Sigmoid colon (tissue), 7 donors: ENCODE measurements around the gene RBBP8. TPM values are rescaled to one million over a fixed set of nuclear protein-coding genes. Genes with fewer than 3 reads are reported as not detected.

Experiments
- DNase-seq: peaks from one replicate; pipeline ENCODE4 v3.0.0-alpha.2; 2019
- H3K27ac ChIP-seq, 4 donors: fragments of 200-600 bp; sonication (generic); one replicate each; pipeline ENCODE4 v1.5.1; 2016 to 2019; ENCODE audit warnings: mild to moderate bottlenecking in 1 of 4
- H3K27me3 ChIP-seq, 3 donors: fragments of 200-600 bp; sonication (generic); one replicate each; pipeline ENCODE4 v1.5.1; 2019; ENCODE audit warnings: mild to moderate bottlenecking in 1 of 3
- H3K36me3 ChIP-seq, 4 donors: fragments of 200-600 bp; sonication (generic); one replicate each; pipeline ENCODE4 v1.5.1; 2016 to 2019
- H3K4me1 ChIP-seq, 4 donors: fragments of 200-600 bp; sonication (generic); one replicate each; pipeline ENCODE4 v1.5.1; 2017 to 2019
- H3K4me3 ChIP-seq, 4 donors: fragments of 200-600 bp; sonication (generic); one replicate each; pipeline ENCODE4 v1.5.1; 2017 to 2019; ENCODE audit warnings: mild to moderate bottlenecking in 2 of 4, moderate library complexity in 1 of 4
- H3K9me3 ChIP-seq, 4 donors: fragments of 200-600 bp in 3 of 4; sonication (generic) in 3 of 4; one replicate each; pipeline versions ENCODE4 v1.5.1 to v1.6.1; 2013 to 2019
- CTCF ChIP-seq, 4 experiments: fragments of 450-650 bp in 3 of 4; fragments of 200-600 bp in 1 of 4; IDR thresholded peaks; one replicate each; pipeline ENCODE4 v1.5.1; 2016 to 2019; ENCODE audit warnings: antibody characterized with exemption in 4 of 4, mild to moderate bottlenecking in 3 of 4, moderate library complexity in 2 of 4
- EP300 ChIP-seq, 4 donors: sonication (generic); formaldehyde crosslinking; IDR thresholded peaks; one replicate each; pipeline ENCODE4 v1.6.1; 2017; ENCODE audit warnings: antibody characterized with exemption in 4 of 4
- POLR2A ChIP-seq, 2 donors: fragments of 450-650 bp; IDR thresholded peaks; one replicate each; pipeline ENCODE4 v1.6.1; 2016; ENCODE audit warnings: antibody characterized with exemption in 2 of 2, mild to moderate bottlenecking in 2 of 2, moderate library complexity in 2 of 2
- POLR2AphosphoS5 ChIP-seq, 4 donors: sonication (generic); formaldehyde crosslinking; IDR thresholded peaks; one replicate each; pipeline ENCODE4 v1.6.1; 2017; ENCODE audit warnings: antibody characterized with exemption in 4 of 4
- WGBS, 2 donors: extraction: QIAGEN DNeasy Blood & Tissue Kit; methylation state at CpG; one replicate each; pipeline ENCODE4 v1.1.7; 2013; 5-methylcytosine and 5-hydroxymethylcytosine counted together
- intact Hi-C: fragments of 100-400 bp; cut with DNase I; formaldehyde crosslinking; loops from one replicate; pipeline ENCODE4 v1.15.1; 2023
- polyA plus RNA-seq, 3 donors: library from polyadenylated mRNA; stranded (reverse); fragments of 200-250 nt; gene quantifications; one replicate each; pipeline ENCODE4 v1.2.3, GENCODE V29; 2013
- total RNA-seq, 4 donors: library from RNA; depleted of rRNA; stranded (reverse); fragments of >200 nt; gene quantifications; one replicate each; pipeline ENCODE4 v1.1.0, GENCODE V29; 2016
- donor health status: healthy with polysubstance abuse.
- donor health status: Bipolar disorder and iron deficiency.
- donor health status: healthy.

RBBP8 gene
- total and polyA plus RNA-seq, 7 donors: 10.3 to 30.7 (median 22.7) TPM

DNA sequence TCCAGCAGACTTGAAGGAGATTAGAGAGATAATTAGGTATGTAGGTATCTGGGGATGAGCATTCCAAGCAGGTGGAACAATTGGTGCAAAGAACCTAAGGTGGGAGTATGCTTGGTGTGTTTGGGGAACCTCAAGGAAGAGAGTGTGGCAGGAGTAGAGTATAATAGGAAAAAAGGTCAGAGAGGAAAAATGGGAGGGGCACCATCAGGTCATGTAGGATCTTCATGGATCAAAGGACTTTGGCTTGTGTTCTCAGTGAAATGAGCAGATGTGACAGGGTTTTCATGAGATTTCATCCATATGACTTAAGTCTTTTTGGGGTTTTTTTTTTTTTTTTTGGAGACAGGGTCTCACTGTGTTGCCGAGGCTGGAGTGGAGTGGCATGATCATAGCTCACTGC is 47.3 kb downstream of the RBBP8 start:
- no peak overlapping the region for H3K27ac ChIP-seq
- intact Hi-C loops: loop anchor here (5.0 kb wide), 1 partner anchor 48 kb away; the partner anchor contains the start of gene RBBP8
- H3K9me3 ChIP-seq: no peaks in the 10 kb centered on the region
- H3K4me1 ChIP-seq: no peaks in the 10 kb centered on the region
- no peak for DNase-seq
- 90 to 95% methylated on average over 1 of the region's 1 CpG for WGBS, 2 donors
- no peak for TF ChIP-seq POLR2A (IDR thresholded peaks at IDR 0.05)
- no peak for TF ChIP-seq POLR2AphosphoS5 (IDR thresholded peaks at IDR 0.05)
- TF ChIP-seq CTCF (IDR thresholded peaks at IDR 0.05): no peak
- no peak for TF ChIP-seq EP300 (IDR thresholded peaks at IDR 0.05)
- H3K4me3 ChIP-seq: no peak overlapping the region
- peaks cover 0 to 11% (median 3%) of the 10 kb centered on the region in 4 donors for H3K36me3 ChIP-seq
- no peaks in the 10 kb centered on the region for H3K27me3 ChIP-seq

- Histone ChIP-seq H3K9me3 (no peaks in the 10 kb centered on the region), H3K27ac (no peak overlapping the region), H3K27me3 (no peaks in the 10 kb centered on the region), H3K4me1 (no peaks in the 10 kb centered on the region), H3K36me3 (peaks cover 0 to 12% (median 6%) of the 10 kb centered on the region in 4 donors), H3K4me3 (no peak overlapping the region)
- DNase-seq: no peak
- intact Hi-C loops: loop anchor here (2.0 to 5.0 kb wide), 2 partner anchors 49 to 183 kb away; partner anchors contain the start of gene RBBP8
- WGBS, 2 donors: 65 to 76% methylated on average over 6 of the region's 6 CpGs
- TF ChIP-seq CTCF (IDR thresholded peaks at IDR 0.05): no peak
Observed at GRCh38 chr18:22981274-22982133, 48.4 kb downstream of the RBBP8 start.

DNA sequence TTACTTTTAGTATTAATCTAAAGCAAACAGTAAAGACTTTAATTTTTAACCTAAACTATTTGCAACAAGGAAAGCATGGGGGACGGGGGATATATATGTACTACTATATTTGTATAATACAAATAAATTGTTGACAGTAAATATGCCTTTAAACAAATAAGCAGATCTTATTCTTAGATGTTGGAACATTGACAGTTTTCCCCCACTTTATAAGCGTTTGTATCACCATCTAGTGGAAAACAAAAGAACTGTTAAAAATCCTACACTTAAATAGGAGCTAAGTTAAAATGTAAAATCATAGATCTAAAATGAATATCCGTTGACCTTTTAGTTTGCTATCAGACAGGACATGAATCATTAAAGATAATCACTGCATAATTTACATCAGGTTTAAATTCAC is 50.0 kb downstream of the RBBP8 start:
- H3K9me3 ChIP-seq: no peaks in the 10 kb centered on the region
- 17 to 35% methylated on average over 3 of the region's 3 CpGs for WGBS, 2 donors
- H3K27ac ChIP-seq: no peak overlapping the region
- no peak for DNase-seq
- H3K4me3 ChIP-seq: no peak overlapping the region
- TF ChIP-seq CTCF (IDR thresholded peaks at IDR 0.05) (peak; percentile 17 to 49 (median 30)), POLR2AphosphoS5 (IDR thresholded peaks at IDR 0.05) (no peak), EP300 (IDR thresholded peaks at IDR 0.05) (no peak), POLR2A (IDR thresholded peaks at IDR 0.05) (no peak)
- H3K36me3 ChIP-seq: peaks cover 0 to 12% (median 6%) of the 10 kb centered on the region in 4 donors
- no peaks in the 10 kb centered on the region for H3K27me3 ChIP-seq
- H3K4me1 ChIP-seq: no peaks in the 10 kb centered on the region
- intact Hi-C loops: loop anchor here (2.0 to 5.0 kb wide), 2 partner anchors 51 to 184 kb away; partner anchors contain the start of gene RBBP8

DNA sequence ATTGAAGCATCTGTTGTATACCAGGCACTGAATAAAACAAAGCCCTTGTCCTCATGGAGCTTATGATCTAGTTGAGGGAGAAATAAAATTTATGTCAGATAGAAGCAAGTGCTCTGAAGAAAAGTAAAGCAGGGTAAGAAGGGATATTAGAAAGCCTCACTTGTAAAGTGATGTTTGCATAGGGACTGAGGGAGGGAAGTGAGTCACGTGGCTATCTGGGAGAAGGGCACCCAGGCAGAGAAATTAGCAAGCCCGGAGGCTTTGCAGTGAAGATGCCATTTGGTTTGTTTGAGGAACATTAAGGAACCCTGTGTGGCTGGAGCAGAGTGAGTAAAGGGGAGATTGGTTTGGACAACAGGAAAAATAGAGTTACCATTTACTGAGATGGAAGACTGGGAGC is 52.1 kb downstream of the RBBP8 start:
- intact Hi-C loops: no loop called here
- WGBS, 2 donors: 94 to 96% methylated on average over 2 of the region's 2 CpGs
- no peak overlapping the region for H3K4me3 ChIP-seq
- no peaks in the 10 kb centered on the region for H3K4me1 ChIP-seq
- H3K9me3 ChIP-seq: no peaks in the 10 kb centered on the region
- peaks cover 0 to 12% (median 6%) of the 10 kb centered on the region in 4 donors for H3K36me3 ChIP-seq
- DNase-seq: no peak
- no peak overlapping the region for H3K27ac ChIP-seq
- H3K27me3 ChIP-seq: no peaks in the 10 kb centered on the region
- no peak for TF ChIP-seq POLR2AphosphoS5 (IDR thresholded peaks at IDR 0.05)
- no peak for TF ChIP-seq CTCF (IDR thresholded peaks at IDR 0.05)
- no peak for TF ChIP-seq POLR2A (IDR thresholded peaks at IDR 0.05)
- TF ChIP-seq EP300 (IDR thresholded peaks at IDR 0.05): no peak
